ENCODE measurements around the gene NEU1. TPM values are rescaled to one million over a fixed set of nuclear protein-coding genes. Genes with fewer than 3 reads are reported as not detected.
"Not testable (repeated sequence)": the region's sequence is repeated elsewhere in the genome, so short reads cannot be mapped to it uniquely, and the experiment has no call there.

Gene NEU1
- total RNA-seq, 2 experiments from 2014 or later = 11.6 to 11.8 TPM

DNA sequence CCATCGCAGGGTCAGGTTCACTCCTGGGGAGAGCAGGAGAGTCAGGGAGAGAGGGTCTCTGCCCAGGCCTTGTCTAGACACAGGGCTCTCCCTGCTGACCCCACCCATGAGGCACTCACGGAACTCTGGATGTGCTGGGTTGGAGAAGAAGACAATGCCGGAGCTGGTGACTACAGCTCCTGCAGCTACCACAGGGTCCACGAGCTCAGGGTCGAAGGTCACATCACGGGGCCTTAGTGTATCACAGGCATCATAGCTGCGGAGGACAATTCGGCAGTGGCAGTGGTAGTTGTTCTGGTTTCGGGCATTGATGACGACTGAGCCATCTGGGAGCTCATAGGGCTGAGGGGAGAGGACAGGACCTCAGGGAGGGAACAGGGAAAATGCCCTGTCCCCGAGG, 2.7 kb downstream of the NEU1 start:
- no peak for ATAC-seq
- ChIA-PET CTCF (interaction anchor here (1.5 kb wide), 1 partner anchor 179 kb away, joined by 4 read pairs; the partner anchor contains the start of gene LY6G5C), POLR2A (interaction anchor here (0.7 kb wide), 1 partner anchor 321 kb away, joined by 3 read pairs; no protein-coding TSS in a partner anchor)
- Mint-ChIP-seq H3K9me3 (ENCODE audit: low read depth) (no peaks in the 10 kb centered on the region), H3K4me3 (no peak overlapping the region), H3K4me1 (peaks cover 27% of the 10 kb centered on the region), H3K27me3 (no peaks in the 10 kb centered on the region), H3K36me3 (ENCODE audit: low read depth) (peaks cover 2% of the 10 kb centered on the region), H3K27ac (no peak overlapping the region)
- intact Hi-C loops (cut with DNase I, micrococcal nuclease) = loop anchor here in 1 of 2 experiments (5.0 kb wide), 2 partner anchors 37 to 178 kb away; partner anchors contain the start of genes EHMT2 and LY6G5C
- DNase-seq = no peak

DNA sequence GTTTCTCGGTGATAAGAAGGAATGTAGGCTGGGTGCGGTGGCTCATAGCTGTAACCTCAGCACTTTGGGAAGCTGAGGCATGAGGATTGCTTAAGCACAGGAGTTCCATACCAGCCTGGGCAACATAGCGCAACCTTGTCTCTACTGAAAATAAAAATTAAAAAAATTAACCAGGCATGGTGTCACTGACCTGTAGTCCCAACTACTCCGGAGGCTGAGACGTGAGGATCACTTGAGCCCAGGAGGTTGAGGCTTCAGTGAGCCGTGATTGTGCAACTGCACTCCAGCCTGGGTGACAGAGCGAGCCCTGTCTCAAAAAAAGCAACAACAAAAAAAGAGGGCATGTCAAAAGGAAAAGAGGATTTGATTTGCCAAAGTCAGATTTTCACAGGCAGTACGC, 3.9 kb downstream of the NEU1 start:
- Mint-ChIP-seq H3K9me3 (ENCODE audit: low read depth) (no peaks in the 10 kb centered on the region), H3K27ac (no peak overlapping the region), H3K36me3 (ENCODE audit: low read depth) (peaks cover 2% of the 10 kb centered on the region), H3K4me1 (peaks cover 19% of the 10 kb centered on the region), H3K4me3 (no peak overlapping the region), H3K27me3 (no peaks in the 10 kb centered on the region)
- intact Hi-C loops (cut with DNase I, micrococcal nuclease) = no loop called here
- ATAC-seq (no peak), DNase-seq (no peak)
- POLR2A ChIA-PET = interaction anchor here (0.7 kb wide), 1 partner anchor 446 kb away, joined by 6 read pairs; no protein-coding TSS in a partner anchor
- CTCF ChIA-PET = interaction anchor here (1.5 kb wide), 1 partner anchor 178 kb away, joined by 4 read pairs; the partner anchor contains the start of gene LY6G5C

DNA sequence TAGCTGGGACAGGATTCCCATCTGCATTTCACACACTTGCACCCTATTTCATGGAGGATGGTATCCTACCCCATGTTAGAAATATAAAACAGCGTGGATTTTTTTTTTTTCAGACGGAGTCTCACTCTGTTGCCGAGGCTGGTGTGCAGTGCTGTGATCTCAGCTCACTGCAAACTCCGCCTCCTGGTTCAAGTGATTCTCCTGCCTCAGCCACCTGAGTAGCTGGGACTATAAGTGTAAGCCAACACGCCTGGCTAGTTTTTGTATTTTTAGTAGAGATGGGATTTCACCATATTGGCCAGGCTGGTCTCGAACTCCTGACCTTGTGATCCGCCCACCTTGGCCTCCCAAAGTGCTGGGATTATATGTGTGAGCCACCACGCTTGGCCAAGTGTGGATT, 4.8 kb downstream of the NEU1 start:
- H3K27me3 Mint-ChIP-seq; ATAC-seq; H3K27ac Mint-ChIP-seq; DNase-seq; H3K4me3 Mint-ChIP-seq; CTCF ChIA-PET; POLR2A ChIA-PET; H3K9me3 Mint-ChIP-seq (ENCODE audit: low read depth); intact Hi-C loops (cut with DNase I, micrococcal nuclease); H3K36me3 Mint-ChIP-seq (ENCODE audit: low read depth): not testable (repeated sequence)
- peaks cover 14% of the 10 kb centered on the region for H3K4me1 Mint-ChIP-seq

DNA sequence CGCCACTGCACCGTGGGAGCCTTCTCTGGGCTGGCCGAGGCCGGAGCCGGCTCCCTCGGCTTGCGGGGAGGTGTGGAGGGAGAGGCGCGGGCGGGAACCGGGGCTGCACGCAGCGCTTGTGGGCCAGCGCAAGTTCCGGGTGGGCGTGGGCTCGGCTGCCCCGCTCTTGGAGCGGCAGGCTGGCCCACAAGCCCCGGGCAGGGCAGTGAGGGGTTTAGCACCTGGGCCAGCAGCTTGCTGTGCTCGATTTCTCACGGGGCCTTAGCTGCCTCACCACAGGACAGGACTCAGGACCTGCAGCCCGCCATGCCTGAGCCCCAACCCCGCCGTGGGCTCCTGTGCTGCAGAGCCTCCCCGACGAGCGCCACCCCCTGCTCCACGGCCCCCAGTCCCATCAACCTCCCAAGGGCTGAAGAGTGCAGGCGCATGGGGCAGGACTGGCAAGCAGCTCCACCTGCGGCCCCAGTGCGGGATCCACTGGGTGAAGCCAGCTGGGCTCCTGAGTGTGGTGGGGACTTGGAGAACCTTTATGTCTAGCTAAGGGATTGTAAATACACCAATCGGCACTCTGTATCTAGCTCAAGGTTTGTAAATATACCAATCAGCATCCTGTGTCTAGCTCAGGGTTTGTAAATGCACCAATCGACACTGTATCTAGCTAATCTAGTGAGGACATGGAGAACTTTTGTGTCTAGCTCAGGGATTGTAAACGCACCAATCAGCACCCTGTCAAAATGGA, 10.5 kb downstream of the NEU1 start:
- H3K27me3 Mint-ChIP-seq; intact Hi-C loops (cut with DNase I, micrococcal nuclease); H3K9me3 Mint-ChIP-seq (ENCODE audit: low read depth); H3K4me1 Mint-ChIP-seq; H3K36me3 Mint-ChIP-seq (ENCODE audit: low read depth); H3K4me3 Mint-ChIP-seq; ATAC-seq; DNase-seq; H3K27ac Mint-ChIP-seq: not testable (repeated sequence)
- CTCF ChIA-PET = interaction anchor here (0.6 kb wide), 1 partner anchor 1101 kb away, joined by 3 read pairs; the partner anchor contains the start of gene HLA-DMA
- POLR2A ChIA-PET = interaction anchor here (1.2 kb wide), 1 partner anchor 25 kb away, joined by 4 read pairs; the partner anchor contains the start of gene HSPA1B

DNA sequence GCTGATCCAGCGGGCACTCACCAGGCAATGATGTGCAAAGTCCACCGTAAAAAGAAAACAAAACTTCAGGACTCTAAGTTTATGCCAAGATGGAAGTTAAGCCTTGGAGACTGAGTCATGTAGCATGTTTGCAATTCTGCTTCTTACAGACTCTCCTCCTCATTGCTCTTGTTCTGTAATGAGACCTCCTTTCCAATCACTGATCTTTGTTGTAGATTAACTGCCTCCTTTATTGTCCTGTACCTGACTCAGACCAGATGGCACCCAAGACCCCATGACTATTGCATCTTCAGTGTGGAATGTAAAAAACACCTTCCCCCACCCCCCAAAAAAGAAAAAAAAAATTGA, 11.2 kb downstream of the NEU1 start:
- H3K27me3 Mint-ChIP-seq = no peaks in the 10 kb centered on the region
- no peaks in the 10 kb centered on the region for H3K36me3 Mint-ChIP-seq (ENCODE audit: low read depth)
- no peak overlapping the region for H3K4me3 Mint-ChIP-seq
- no peaks in the 10 kb centered on the region for H3K9me3 Mint-ChIP-seq (ENCODE audit: low read depth)
- ATAC-seq = no peak
- ChIA-PET CTCF (no interaction called here), POLR2A (interaction anchor here (1.2 kb wide), 1 partner anchor 24 kb away, joined by 4 read pairs; the partner anchor contains the start of gene HSPA1B)
- no peak for DNase-seq
- no peak overlapping the region for H3K27ac Mint-ChIP-seq
- intact Hi-C loops (cut with DNase I, micrococcal nuclease) = no loop called here
- H3K4me1 Mint-ChIP-seq = no peaks in the 10 kb centered on the region

DNA sequence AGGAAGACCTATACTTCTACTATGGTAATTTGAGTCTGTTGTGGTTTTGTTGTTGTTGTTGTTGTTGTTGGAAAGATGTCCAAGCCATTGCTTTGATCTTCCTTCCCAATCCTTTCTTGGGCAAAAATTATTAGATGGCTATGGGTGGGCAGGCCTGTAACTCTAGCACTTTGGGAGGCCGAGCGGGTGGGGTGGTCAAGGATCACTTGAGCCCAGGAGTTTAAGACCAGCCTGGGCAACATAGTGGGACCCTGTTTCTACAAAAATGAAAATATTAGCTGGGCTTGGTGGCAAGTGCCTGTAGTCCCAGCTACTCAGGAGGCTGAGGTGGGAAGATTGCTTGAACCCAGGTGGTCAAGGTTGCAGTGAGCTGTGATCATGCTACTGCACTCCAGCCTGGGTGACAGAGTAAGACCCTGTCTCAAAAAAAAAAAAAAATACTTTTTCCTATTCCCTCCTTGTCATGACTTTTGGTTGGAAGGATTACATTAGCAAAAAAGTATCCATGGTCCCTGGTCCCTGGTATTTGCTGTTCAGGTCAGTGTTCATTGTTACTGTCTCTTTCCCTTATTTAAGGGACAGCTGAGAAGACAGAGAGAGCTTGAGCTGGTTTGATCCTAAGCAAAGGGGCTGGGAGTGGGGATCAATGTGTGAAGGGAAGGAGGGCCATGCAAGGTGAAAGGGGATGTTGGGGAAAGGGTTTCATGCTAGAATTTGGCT, 11.7 kb downstream of the NEU1 start:
- DNase-seq = no peak
- Mint-ChIP-seq H3K9me3 (ENCODE audit: low read depth) (no peaks in the 10 kb centered on the region), H3K27me3 (no peaks in the 10 kb centered on the region), H3K4me3 (no peak overlapping the region), H3K36me3 (ENCODE audit: low read depth) (no peaks in the 10 kb centered on the region), H3K4me1 (no peaks in the 10 kb centered on the region), H3K27ac (no peak overlapping the region)
- intact Hi-C loops (cut with DNase I, micrococcal nuclease) = no loop called here
- ChIA-PET POLR2A (no interaction called here), CTCF (no interaction called here)
- no peak for ATAC-seq

DNA sequence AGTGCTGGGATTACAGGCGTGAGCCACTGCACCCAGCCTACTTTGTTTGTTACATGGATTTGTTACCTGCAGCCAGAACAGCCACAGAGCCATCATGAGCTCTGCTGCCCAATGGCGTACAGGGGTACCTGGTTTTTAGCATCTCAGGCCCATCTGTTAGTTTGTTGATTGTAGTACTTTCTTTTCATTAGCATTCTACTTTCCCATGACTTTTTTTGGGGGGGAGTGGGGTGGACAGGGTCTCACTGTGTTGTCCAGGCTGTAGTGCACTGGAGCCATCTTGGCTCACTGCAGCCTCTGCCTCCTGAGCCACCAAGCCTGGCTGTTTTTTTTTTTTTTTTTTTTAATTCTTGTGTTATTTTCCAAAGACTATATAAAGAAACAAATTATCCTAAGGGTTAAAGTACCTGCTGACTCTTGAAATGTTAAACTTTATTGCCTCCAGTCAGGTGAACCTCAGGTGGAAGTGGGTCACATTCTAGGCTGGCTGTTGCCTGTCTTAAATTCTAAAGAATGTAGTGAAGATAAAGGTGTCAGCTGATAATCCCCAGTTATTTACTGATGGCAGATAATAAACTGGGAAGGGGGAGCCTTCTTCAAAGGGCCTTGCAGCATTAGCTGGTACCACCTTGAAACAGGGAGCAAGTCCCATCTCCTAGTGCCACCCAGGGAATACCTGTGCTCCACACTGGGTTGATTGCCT, 15.2 kb downstream of the NEU1 start:
- CTCF ChIA-PET = interaction anchor here (2.2 kb wide), 1 partner anchor 9 kb away, joined by 6 read pairs; no protein-coding TSS in a partner anchor
- DNase-seq (no peak), ATAC-seq (no peak)
- H3K4me1 Mint-ChIP-seq = no peaks in the 10 kb centered on the region
- intact Hi-C loops (cut with DNase I, micrococcal nuclease) = no loop called here
- no peaks in the 10 kb centered on the region for H3K9me3 Mint-ChIP-seq (ENCODE audit: low read depth)
- no peak overlapping the region for H3K27ac Mint-ChIP-seq
- H3K27me3 Mint-ChIP-seq = no peaks in the 10 kb centered on the region
- peaks cover 2% of the 10 kb centered on the region for H3K36me3 Mint-ChIP-seq (ENCODE audit: low read depth)
- POLR2A ChIA-PET = interaction anchor here (0.6 to 1.1 kb wide), 3 partner anchors 9 to 143 kb away, joined by 3 to 9 read pairs (median 3); no protein-coding TSS in a partner anchor
- H3K4me3 Mint-ChIP-seq = no peak overlapping the region

DNA sequence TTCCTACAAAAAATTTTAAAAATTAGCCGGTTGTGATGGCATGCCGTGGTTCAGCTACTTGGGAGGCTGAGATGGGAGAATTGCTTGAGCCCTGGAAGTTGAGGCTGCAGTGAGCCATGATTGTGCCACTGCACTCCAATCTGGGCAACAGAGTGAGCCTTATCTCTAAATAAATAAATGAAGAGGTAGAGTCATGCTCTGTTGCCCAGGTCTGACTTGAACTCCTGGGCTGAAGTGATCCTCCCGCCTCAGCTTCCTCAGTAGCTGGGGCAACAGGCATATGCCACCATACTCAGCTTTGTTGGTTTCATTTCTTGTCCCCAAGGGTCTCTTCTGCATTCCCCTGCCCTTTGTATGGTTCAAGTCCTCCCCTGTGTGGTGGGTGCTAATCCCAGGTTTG, 18.1 kb downstream of the NEU1 start:
- no peak overlapping the region for H3K27ac Mint-ChIP-seq
- H3K4me3 Mint-ChIP-seq = no peak overlapping the region
- CTCF ChIA-PET = interaction anchor here (0.6 to 0.7 kb wide), 4 partner anchors 18 to 274 kb away, joined by 3 to 4 read pairs (median 3); partner anchors contain the start of genes MSH5 and NEU1
- no peaks in the 10 kb centered on the region for H3K9me3 Mint-ChIP-seq (ENCODE audit: low read depth)
- H3K4me1 Mint-ChIP-seq = peaks cover 2% of the 10 kb centered on the region
- no peaks in the 10 kb centered on the region for H3K27me3 Mint-ChIP-seq
- DNase-seq (no peak), ATAC-seq (no peak)
- H3K36me3 Mint-ChIP-seq (ENCODE audit: low read depth) = peaks cover 19% of the 10 kb centered on the region
- POLR2A ChIA-PET = no interaction called here
- intact Hi-C loops (cut with DNase I, micrococcal nuclease) = no loop called here

DNA sequence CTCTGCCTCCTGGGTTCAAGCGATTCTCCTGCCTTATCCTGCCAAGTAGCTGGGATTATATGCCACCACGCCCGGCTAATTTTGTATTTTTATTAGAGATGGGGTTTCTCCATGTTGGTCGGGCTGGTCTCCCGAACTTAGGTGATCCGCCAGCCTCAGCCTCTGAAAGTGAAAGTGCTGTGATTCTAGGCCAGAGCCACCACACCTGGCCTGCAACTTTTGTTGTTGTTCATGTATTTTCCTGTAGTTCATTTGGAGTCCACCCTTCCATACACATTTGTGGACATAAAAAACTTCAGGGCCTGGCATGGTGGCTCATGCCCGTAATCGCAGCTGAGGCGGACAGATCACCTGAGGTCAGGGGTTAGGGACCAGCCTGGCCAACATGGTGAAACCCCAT, 20.6 kb downstream of the NEU1 start:
- Mint-ChIP-seq H3K4me3 (no peak overlapping the region), H3K4me1 (peaks cover 20% of the 10 kb centered on the region), H3K27ac (no peak overlapping the region), H3K36me3 (ENCODE audit: low read depth) (peaks cover 41% of the 10 kb centered on the region), H3K27me3 (no peaks in the 10 kb centered on the region), H3K9me3 (ENCODE audit: low read depth) (no peaks in the 10 kb centered on the region)
- no peak for ATAC-seq
- intact Hi-C loops (cut with DNase I, micrococcal nuclease) = no loop called here
- POLR2A ChIA-PET = no interaction called here
- DNase-seq = no peak
- CTCF ChIA-PET = no interaction called here

DNA sequence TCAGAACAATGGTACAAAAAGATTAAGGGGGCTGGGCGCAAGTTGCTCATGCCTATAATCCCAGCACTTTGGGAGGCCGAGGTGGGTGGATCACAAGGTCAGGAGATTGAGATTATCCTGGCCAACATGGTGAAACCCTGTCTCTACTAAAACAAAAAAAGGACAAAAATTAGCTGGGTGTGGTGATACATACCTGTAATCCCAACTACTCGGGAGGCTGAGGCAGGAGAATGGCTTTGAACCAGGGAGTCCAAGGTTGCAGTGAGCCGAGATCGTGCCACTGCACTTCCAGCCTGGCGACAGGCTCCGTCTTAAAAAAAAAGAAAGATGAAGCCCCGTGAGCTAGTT, 22.9 kb downstream of the NEU1 start:
- intact Hi-C loops (cut with DNase I, micrococcal nuclease); H3K9me3 Mint-ChIP-seq (ENCODE audit: low read depth); ATAC-seq; H3K27me3 Mint-ChIP-seq; H3K4me3 Mint-ChIP-seq; DNase-seq: not testable (repeated sequence)
- POLR2A ChIA-PET = interaction anchor here (0.6 to 1.1 kb wide), 2 partner anchors 70 to 246 kb away, joined by 3 to 4 read pairs; no protein-coding TSS in a partner anchor
- Mint-ChIP-seq H3K36me3 (ENCODE audit: low read depth) (peaks cover 60% of the 10 kb centered on the region), H3K27ac (peak overlapping the region; percentile 67), H3K4me1 (peaks cover 28% of the 10 kb centered on the region)
- CTCF ChIA-PET = interaction anchor here (0.6 to 1.7 kb wide), 4 partner anchors 10 to 167 kb away, joined by 3 to 4 read pairs (median 4); partner anchors contain the start of gene HSPA1B

DNA sequence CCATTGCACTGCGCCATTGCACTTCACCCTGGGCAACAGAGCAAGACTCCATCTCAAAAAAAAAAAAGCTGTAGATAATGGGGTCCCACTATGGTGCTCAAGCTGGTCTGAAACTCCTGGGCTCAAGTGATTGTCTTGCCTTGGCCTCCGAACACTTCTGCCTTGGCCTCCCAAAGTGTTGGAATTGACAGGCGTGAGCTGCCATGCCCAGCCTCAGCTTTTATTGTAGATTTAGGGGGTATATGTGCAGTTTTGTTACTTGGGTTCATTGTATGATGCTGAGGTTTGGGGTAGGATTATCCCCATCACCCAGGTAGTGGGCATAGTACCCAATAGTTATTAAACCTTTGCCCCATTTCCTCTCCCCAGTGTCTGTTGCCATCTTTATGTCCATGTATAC, 23.7 kb downstream of the NEU1 start:
- intact Hi-C loops (cut with DNase I, micrococcal nuclease) = no loop called here
- ChIA-PET CTCF (interaction anchor here (0.7 to 1.7 kb wide), 5 partner anchors 9 to 113 kb away, joined by 3 to 6 read pairs (median 4); partner anchors contain the start of gene HSPA1B), POLR2A (interaction anchor here (0.6 to 1.1 kb wide), 3 partner anchors 10 to 69 kb away, joined by 3 to 4 read pairs (median 3); no protein-coding TSS in a partner anchor)
- H3K9me3 Mint-ChIP-seq (ENCODE audit: low read depth) = no peaks in the 10 kb centered on the region
- peaks cover 60% of the 10 kb centered on the region for H3K36me3 Mint-ChIP-seq (ENCODE audit: low read depth)
- peak overlapping the region; percentile 67 for H3K27ac Mint-ChIP-seq
- peaks cover 28% of the 10 kb centered on the region for H3K4me1 Mint-ChIP-seq
- H3K4me3 Mint-ChIP-seq = peak overlapping the region; percentile 53
- DNase-seq (no peak), ATAC-seq (no peak)
- no peaks in the 10 kb centered on the region for H3K27me3 Mint-ChIP-seq
